GM23338 (cell line): ENCODE results near the gene DNAJC10.
"Not testable (repeated sequence)": the region's sequence is repeated elsewhere in the genome, so short reads cannot be mapped to it uniquely, and the experiment has no call there.

ENCODE experiments used
- CREB1 ChIP-seq: fragments of 250-450 bp; sonication (Bioruptor Pico); IDR thresholded peaks from 2 replicates; pipeline ENCODE4 v1.5.0; 2020; ENCODE audit warnings: low read depth, mild to moderate bottlenecking, moderate library complexity
- EZH2 ChIP-seq: fragments of 200-600 bp; sonication (generic); IDR thresholded peaks from one replicate; pipeline ENCODE4 v1.8.0; 2017; ENCODE audit warnings: antibody characterized with exemption, mild to moderate bottlenecking, low read depth; ENCODE audit not compliant: unreplicated experiment
- EZH2phosphoT487 ChIP-seq: fragments of 200-600 bp; sonication (generic); IDR thresholded peaks from one replicate; pipeline ENCODE4 v1.8.1; 2018; ENCODE audit warnings: antibody characterized with exemption; ENCODE audit not compliant: unreplicated experiment
- JUNB ChIP-seq: IDR thresholded peaks from one replicate; pipeline ENCODE4 v1.6.1; 2016; ENCODE audit warnings: antibody characterized with exemption; ENCODE audit not compliant: unreplicated experiment
- NANOG ChIP-seq: IDR thresholded peaks from 2 replicates; pipeline ENCODE4 v1.6.1; 2016; ENCODE audit warnings: antibody characterized with exemption, borderline replicate concordance
- POLR2AphosphoS5 ChIP-seq: IDR thresholded peaks from 2 replicates; pipeline ENCODE4 v1.6.1; 2016; ENCODE audit warnings: antibody characterized with exemption, low read depth
- ZNF114 ChIP-seq: fragments of 250-450 bp; sonication (Bioruptor Pico); IDR thresholded peaks from 2 replicates; pipeline ENCODE4 v1.5.0; 2020; ENCODE audit warnings: mild to moderate bottlenecking, moderate library complexity
- ZNF331 ChIP-seq: fragments of 250-450 bp; sonication (Bioruptor Pico); IDR thresholded peaks from 2 replicates; pipeline ENCODE4 v1.5.0; 2020; ENCODE audit warnings: low read depth, mild to moderate bottlenecking, moderate library complexity
- TF ChIP-seq, protein P1 (sequence below), 2 experiments: fragments of 200-600 bp in 1 of 2; sonication (generic) in 1 of 2; conservative IDR thresholded peaks; 2 replicates each; pipeline versions ENCODE4 v1.5.1 to v1.6.1; 2016 to 2017; ENCODE audit warnings: antibody characterized with exemption in 2 of 2, low read depth in 2 of 2, mild to moderate bottlenecking in 2 of 2, moderate library complexity in 1 of 2
- TF ChIP-seq, protein P2 (sequence below): IDR thresholded peaks from one replicate; pipeline ENCODE4 v1.6.1; 2018; ENCODE audit warnings: antibody characterized with exemption; ENCODE audit not compliant: unreplicated experiment
- TF ChIP-seq, protein P3 (sequence below): IDR thresholded peaks from 2 replicates; pipeline ENCODE4 v1.6.1; 2016; ENCODE audit warnings: antibody characterized with exemption
- TF ChIP-seq, protein P4 (sequence below): fragments of 250-450 bp; sonication (Bioruptor Pico); IDR thresholded peaks from 2 replicates; pipeline ENCODE4 v1.5.0; 2020; ENCODE audit warnings: mild to moderate bottlenecking, moderate library complexity

DNA sequence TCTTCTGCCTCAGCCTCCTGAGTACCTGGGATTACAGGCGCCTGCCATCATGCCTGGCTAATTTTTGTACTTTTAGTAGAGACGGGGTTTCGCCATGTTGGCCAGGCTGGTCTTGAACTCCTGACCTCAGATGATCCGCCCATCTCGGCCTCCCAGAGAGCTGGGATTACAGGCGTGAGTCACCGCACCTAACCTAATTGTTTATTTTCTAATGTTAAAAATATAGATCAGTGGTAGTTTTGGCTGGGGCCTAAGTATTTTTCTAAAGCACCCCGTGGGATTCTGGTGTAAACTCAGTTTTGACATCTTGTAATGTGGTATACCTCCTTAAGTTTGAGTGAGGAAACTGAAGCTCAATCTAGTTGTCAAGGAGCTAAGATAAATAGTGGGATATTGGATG is 20.8 kb downstream of the DNAJC10 start:
- not testable (repeated sequence) for TF ChIP-seq EZH2; CREB1 (CRISPR knock-in tag); POLR2AphosphoS5; JUNB; EZH2phosphoT487; NANOG; ZNF331 (CRISPR knock-in tag); ZNF114
- TF ChIP-seq, protein P1, sequence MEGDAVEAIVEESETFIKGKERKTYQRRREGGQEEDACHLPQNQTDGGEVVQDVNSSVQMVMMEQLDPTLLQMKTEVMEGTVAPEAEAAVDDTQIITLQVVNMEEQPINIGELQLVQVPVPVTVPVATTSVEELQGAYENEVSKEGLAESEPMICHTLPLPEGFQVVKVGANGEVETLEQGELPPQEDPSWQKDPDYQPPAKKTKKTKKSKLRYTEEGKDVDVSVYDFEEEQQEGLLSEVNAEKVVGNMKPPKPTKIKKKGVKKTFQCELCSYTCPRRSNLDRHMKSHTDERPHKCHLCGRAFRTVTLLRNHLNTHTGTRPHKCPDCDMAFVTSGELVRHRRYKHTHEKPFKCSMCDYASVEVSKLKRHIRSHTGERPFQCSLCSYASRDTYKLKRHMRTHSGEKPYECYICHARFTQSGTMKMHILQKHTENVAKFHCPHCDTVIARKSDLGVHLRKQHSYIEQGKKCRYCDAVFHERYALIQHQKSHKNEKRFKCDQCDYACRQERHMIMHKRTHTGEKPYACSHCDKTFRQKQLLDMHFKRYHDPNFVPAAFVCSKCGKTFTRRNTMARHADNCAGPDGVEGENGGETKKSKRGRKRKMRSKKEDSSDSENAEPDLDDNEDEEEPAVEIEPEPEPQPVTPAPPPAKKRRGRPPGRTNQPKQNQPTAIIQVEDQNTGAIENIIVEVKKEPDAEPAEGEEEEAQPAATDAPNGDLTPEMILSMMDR (conservative IDR thresholded peaks at IDR 0.05; ENCODE audit: low read depth in 2 of 2) = not testable (repeated sequence)
- TF ChIP-seq, protein P2, sequence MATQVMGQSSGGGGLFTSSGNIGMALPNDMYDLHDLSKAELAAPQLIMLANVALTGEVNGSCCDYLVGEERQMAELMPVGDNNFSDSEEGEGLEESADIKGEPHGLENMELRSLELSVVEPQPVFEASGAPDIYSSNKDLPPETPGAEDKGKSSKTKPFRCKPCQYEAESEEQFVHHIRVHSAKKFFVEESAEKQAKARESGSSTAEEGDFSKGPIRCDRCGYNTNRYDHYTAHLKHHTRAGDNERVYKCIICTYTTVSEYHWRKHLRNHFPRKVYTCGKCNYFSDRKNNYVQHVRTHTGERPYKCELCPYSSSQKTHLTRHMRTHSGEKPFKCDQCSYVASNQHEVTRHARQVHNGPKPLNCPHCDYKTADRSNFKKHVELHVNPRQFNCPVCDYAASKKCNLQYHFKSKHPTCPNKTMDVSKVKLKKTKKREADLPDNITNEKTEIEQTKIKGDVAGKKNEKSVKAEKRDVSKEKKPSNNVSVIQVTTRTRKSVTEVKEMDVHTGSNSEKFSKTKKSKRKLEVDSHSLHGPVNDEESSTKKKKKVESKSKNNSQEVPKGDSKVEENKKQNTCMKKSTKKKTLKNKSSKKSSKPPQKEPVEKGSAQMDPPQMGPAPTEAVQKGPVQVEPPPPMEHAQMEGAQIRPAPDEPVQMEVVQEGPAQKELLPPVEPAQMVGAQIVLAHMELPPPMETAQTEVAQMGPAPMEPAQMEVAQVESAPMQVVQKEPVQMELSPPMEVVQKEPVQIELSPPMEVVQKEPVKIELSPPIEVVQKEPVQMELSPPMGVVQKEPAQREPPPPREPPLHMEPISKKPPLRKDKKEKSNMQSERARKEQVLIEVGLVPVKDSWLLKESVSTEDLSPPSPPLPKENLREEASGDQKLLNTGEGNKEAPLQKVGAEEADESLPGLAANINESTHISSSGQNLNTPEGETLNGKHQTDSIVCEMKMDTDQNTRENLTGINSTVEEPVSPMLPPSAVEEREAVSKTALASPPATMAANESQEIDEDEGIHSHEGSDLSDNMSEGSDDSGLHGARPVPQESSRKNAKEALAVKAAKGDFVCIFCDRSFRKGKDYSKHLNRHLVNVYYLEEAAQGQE = not testable (repeated sequence)
- TF ChIP-seq, protein P3, sequence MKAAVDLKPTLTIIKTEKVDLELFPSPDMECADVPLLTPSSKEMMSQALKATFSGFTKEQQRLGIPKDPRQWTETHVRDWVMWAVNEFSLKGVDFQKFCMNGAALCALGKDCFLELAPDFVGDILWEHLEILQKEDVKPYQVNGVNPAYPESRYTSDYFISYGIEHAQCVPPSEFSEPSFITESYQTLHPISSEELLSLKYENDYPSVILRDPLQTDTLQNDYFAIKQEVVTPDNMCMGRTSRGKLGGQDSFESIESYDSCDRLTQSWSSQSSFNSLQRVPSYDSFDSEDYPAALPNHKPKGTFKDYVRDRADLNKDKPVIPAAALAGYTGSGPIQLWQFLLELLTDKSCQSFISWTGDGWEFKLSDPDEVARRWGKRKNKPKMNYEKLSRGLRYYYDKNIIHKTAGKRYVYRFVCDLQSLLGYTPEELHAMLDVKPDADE = not testable (repeated sequence)
- TF ChIP-seq, protein P4, sequence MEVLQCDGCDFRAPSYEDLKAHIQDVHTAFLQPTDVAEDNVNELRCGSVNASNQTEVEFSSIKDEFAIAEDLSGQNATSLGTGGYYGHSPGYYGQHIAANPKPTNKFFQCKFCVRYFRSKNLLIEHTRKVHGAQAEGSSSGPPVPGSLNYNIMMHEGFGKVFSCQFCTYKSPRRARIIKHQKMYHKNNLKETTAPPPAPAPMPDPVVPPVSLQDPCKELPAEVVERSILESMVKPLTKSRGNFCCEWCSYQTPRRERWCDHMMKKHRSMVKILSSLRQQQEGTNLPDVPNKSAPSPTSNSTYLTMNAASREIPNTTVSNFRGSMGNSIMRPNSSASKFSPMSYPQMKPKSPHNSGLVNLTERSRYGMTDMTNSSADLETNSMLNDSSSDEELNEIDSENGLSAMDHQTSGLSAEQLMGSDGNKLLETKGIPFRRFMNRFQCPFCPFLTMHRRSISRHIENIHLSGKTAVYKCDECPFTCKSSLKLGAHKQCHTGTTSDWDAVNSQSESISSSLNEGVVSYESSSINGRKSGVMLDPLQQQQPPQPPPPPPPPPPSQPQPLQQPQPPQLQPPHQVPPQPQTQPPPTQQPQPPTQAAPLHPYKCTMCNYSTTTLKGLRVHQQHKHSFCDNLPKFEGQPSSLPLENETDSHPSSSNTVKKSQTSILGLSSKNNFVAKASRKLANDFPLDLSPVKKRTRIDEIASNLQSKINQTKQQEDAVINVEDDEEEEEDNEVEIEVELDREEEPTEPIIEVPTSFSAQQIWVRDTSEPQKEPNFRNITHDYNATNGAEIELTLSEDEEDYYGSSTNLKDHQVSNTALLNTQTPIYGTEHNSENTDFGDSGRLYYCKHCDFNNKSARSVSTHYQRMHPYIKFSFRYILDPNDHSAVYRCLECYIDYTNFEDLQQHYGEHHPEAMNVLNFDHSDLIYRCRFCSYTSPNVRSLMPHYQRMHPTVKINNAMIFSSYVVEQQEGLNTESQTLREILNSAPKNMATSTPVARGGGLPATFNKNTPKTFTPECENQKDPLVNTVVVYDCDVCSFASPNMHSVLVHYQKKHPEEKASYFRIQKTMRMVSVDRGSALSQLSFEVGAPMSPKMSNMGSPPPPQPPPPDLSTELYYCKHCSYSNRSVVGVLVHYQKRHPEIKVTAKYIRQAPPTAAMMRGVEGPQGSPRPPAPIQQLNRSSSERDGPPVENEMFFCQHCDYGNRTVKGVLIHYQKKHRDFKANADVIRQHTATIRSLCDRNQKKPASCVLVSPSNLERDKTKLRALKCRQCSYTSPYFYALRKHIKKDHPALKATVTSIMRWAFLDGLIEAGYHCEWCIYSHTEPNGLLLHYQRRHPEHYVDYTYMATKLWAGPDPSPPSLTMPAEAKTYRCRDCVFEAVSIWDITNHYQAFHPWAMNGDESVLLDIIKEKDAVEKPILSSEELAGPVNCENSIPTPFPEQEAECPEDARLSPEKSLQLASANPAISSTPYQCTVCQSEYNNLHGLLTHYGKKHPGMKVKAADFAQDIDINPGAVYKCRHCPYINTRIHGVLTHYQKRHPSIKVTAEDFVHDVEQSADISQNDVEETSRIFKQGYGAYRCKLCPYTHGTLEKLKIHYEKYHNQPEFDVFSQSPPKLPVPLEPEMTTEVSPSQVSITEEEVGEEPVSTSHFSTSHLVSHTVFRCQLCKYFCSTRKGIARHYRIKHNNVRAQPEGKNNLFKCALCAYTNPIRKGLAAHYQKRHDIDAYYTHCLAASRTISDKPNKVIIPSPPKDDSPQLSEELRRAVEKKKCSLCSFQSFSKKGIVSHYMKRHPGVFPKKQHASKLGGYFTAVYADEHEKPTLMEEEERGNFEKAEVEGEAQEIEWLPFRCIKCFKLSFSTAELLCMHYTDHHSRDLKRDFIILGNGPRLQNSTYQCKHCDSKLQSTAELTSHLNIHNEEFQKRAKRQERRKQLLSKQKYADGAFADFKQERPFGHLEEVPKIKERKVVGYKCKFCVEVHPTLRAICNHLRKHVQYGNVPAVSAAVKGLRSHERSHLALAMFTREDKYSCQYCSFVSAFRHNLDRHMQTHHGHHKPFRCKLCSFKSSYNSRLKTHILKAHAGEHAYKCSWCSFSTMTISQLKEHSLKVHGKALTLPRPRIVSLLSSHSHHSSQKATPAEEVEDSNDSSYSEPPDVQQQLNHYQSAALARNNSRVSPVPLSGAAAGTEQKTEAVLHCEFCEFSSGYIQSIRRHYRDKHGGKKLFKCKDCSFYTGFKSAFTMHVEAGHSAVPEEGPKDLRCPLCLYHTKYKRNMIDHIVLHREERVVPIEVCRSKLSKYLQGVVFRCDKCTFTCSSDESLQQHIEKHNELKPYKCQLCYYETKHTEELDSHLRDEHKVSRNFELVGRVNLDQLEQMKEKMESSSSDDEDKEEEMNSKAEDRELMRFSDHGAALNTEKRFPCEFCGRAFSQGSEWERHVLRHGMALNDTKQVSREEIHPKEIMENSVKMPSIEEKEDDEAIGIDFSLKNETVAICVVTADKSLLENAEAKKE (CRISPR knock-in tag) = not testable (repeated sequence)
